GM20431 (cell line): Measurements from ENCODE around the gene SMOC2.
"Not testable (repeated sequence)": the region's sequence is repeated elsewhere in the genome, so short reads cannot be mapped to it uniquely, and the experiment has no call there.

Experiments
- in situ Hi-C: fragments of 300-500 bp; cut with MseI, MboI; formaldehyde crosslinking; loops from one replicate; pipeline ENCODE4 v1.15.0; 2020; ENCODE audit warnings: low sequenced_read_pairs; ENCODE audit not compliant: unreplicated experiment

The SMOC2 gene

GRCh38 chr6:168559574-168560098 is 118.7 kb downstream of the SMOC2 start:
- in situ Hi-C loops, result no loop called here

GRCh38 chr6:168560126-168560525 is 119.1 kb downstream of the SMOC2 start:
- in situ Hi-C loops, result no loop called here

GRCh38 chr6:168562576-168563151 is 121.7 kb downstream of the SMOC2 start:
- in situ Hi-C loops, result no loop called here

- in situ Hi-C loops, result no loop called here
These were observed 122.7 kb downstream of the SMOC2 start for GRCh38 chr6:168563656-168564055.

GRCh38 chr6:168565112-168565511 is 124.1 kb downstream of the SMOC2 start:
- in situ Hi-C loops, result no loop called here

- in situ Hi-C loops, result no loop called here
These were observed 129.2 kb downstream of the SMOC2 start for GRCh38 chr6:168570211-168570610.

GRCh38 chr6:168571268-168571667 is 130.3 kb downstream of the SMOC2 start:
- in situ Hi-C loops, result no loop called here

GRCh38 chr6:168573276-168573835 is 132.4 kb downstream of the SMOC2 start:
- in situ Hi-C loops, result not testable (repeated sequence)

- in situ Hi-C loops, result no loop called here
These were observed 133.2 kb downstream of the SMOC2 start for GRCh38 chr6:168574075-168574698.

- in situ Hi-C loops, result no loop called here
These were observed 133.8 kb downstream of the SMOC2 start for GRCh38 chr6:168574699-168575195.

GRCh38 chr6:168575346-168576098 is 134.5 kb downstream of the SMOC2 start:
- in situ Hi-C loops, result no loop called here

GRCh38 chr6:168576388-168576787 is 135.4 kb downstream of the SMOC2 start:
- in situ Hi-C loops, result no loop called here

- in situ Hi-C loops, result no loop called here
These were observed 136.5 kb downstream of the SMOC2 start for GRCh38 chr6:168577496-168577895.

GRCh38 chr6:168578036-168578435 is 137.1 kb downstream of the SMOC2 start:
- in situ Hi-C loops, result no loop called here

- in situ Hi-C loops, result no loop called here
These were observed 140.3 kb downstream of the SMOC2 start for GRCh38 chr6:168581236-168581635.

- in situ Hi-C loops, result no loop called here
These were observed 140.7 kb downstream of the SMOC2 start for GRCh38 chr6:168581706-168582105.

- in situ Hi-C loops, result no loop called here
These were observed 141.6 kb downstream of the SMOC2 start for GRCh38 chr6:168582571-168582981.

- in situ Hi-C loops, result no loop called here
These were observed 142.1 kb downstream of the SMOC2 start for GRCh38 chr6:168583126-168583525.

- in situ Hi-C loops, result no loop called here
These were observed 142.8 kb downstream of the SMOC2 start for GRCh38 chr6:168583821-168584220.

- in situ Hi-C loops, result no loop called here
These were observed 143.3 kb downstream of the SMOC2 start for GRCh38 chr6:168584249-168584648.

GRCh38 chr6:168584671-168585070 is 143.7 kb downstream of the SMOC2 start:
- in situ Hi-C loops, result no loop called here
